Measurements from ENCODE around the gene PSMC6.
A peak's percentile ranks its signal among the peaks of the same experiment; 100 is the strongest.

Gene PSMC6

DNA sequence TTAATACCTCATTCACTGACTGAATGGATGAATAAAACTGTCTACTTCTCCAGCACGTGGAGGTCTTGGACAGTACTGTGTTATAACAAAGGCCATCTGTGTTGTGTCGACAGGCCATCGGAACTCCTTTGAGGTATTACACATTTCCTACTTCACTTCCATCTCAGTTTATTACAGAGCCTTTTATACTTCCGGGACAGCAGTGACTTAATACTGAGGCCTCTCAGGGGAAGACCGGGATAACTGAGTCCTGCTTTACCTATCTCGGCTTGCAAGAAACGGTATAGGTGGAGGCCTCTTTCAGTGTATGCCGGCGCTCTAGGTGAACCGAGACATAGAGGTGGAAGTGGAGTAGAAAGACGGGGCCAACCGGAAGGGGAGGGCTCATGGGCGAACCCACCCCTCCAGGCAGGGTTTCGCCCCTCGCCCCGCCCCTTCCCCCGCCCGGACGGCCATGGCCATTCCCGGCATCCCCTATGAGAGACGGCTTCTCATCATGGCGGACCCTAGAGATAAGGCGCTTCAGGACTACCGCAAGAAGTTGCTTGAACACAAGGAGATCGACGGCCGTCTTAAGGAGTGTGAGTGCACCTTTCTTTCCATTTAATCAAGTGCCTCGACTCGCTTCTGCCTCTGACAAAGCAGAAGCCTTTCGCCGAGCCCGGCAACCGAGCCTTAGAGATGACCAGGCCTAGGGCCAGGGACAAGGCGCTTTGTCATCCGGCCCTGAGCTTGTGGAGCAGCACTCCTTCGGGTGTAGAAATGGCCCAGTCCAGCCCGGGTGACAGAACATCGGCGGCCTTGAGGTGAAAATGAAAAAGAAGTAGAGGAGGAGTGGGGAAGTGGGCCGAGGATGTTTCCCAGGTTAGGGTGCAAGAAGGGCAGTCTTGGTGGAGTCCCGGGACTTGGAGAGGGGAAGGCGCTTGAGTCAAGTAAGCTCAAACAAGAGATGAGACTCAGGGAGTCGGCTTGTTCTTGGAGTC lies at the start of gene PSMC6:
TSS of gene PSMC6 (plus strand) at position 477 of the 983 bp plus-strand sequence. CDS start at position 497, 20 bp downstream.
- peak; percentile 91 to 97 for DNase-seq (ENCODE audit: low read depth in 2 of 2)

- no peak for DNase-seq (ENCODE audit: low read depth in 2 of 2)
These were observed 46.7 kb upstream of the PSMC6 start for GRCh38 chr14:52660325-52660724.

- no peak for DNase-seq (ENCODE audit: low read depth in 2 of 2)
These were observed 46.2 kb upstream of the PSMC6 start for GRCh38 chr14:52660832-52661231.

DNA sequence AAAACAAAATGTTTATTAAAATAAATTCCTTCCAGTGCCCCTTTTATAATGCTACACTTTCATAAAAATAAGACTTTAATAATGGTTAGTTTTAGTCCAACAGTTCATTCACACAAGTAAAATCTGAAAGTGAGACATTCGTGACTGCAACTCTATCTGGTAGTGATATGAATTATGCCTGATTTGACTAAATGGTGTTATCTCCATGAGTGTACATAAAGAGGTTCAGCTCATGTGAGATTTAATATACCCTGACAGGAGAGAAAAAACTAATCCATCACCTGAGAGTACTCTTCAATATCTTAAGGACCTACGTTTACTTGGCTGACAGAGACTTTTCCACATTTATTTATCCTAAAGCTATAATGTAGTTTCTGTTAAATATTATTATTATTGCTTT lies 45.7 kb upstream of the PSMC6 start:
- DNase-seq (ENCODE audit: low read depth in 2 of 2): no peak

- DNase-seq (ENCODE audit: low read depth in 2 of 2): no peak
These were observed 43.1 kb upstream of the PSMC6 start for GRCh38 chr14:52663850-52664249.

- no peak for DNase-seq (ENCODE audit: low read depth in 2 of 2)
These were observed 28.4 kb upstream of the PSMC6 start for GRCh38 chr14:52678591-52678990.

GRCh38 chr14:52683985-52684520 lies 22.9 kb upstream of the PSMC6 start:
- no peak for DNase-seq (ENCODE audit: low read depth in 2 of 2)

GRCh38 chr14:52686176-52686575 lies 20.8 kb upstream of the PSMC6 start:
- no peak for DNase-seq (ENCODE audit: low read depth in 2 of 2)

DNA sequence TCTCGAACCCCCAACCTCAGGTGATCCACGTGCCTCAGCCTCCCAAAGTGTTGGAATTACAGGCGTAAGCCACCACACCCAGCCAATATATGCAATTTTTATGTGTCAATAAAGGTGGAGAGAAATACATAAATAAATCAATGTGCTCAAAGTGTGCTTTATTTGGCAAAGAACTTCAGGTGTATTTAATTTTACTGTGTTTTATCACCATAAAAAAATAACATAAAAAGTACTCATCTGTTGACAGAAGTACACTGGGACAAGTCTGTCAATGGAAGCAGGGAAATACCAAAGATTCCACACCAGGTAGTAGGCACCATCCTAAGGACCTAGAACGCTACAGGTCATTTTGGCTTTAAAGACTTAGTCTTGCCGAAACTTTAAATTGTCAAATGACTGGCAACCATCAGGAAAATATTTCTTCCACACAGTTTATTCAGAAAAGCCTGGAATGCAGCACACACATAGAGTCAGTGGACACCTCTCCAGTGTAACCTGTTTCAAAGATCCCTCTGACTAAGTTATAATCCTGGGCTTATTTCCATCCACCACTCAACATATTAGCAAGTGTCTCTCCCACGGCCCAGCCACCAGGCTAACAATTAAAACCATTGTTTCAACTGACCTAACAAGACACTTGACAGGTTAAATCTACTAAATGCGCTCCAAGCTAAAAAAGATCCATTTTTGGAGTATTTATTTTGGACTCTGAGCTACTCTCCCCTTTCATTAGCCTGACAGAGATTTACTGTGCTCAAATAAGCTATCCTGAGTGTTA lies 15.8 kb upstream of the PSMC6 start:
- no peak for DNase-seq (ENCODE audit: low read depth in 2 of 2)

GRCh38 chr14:52692248-52692962 lies 14.6 kb upstream of the PSMC6 start:
- DNase-seq (ENCODE audit: low read depth in 2 of 2): no peak

GRCh38 chr14:52693036-52693435 lies 14.0 kb upstream of the PSMC6 start:
- DNase-seq (ENCODE audit: low read depth in 2 of 2): no peak

DNA sequence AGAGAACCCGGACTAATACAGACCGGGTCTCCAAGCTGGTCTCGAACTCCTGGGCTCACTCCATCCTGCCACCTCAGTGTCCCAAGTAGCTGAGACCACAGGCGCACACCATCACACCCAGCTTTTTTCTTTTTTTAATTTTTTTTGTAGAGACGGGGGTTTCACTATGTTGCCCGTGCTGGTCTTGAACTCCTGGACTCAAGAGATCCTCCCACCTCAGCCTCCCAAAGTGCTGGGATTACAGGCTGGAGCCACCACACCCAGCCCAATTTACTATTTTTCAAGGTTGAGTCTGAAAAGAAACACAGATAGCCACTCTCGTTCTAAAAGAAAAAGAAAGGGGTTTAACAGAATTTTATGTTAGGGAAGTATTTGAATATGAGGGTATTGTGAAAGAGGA lies 13.5 kb upstream of the PSMC6 start:
- no peak for DNase-seq (ENCODE audit: low read depth in 2 of 2)

GRCh38 chr14:52694761-52695480 lies 12.1 kb upstream of the PSMC6 start:
- peak; percentile 19 to 34 for DNase-seq (ENCODE audit: low read depth in 2 of 2)

DNA sequence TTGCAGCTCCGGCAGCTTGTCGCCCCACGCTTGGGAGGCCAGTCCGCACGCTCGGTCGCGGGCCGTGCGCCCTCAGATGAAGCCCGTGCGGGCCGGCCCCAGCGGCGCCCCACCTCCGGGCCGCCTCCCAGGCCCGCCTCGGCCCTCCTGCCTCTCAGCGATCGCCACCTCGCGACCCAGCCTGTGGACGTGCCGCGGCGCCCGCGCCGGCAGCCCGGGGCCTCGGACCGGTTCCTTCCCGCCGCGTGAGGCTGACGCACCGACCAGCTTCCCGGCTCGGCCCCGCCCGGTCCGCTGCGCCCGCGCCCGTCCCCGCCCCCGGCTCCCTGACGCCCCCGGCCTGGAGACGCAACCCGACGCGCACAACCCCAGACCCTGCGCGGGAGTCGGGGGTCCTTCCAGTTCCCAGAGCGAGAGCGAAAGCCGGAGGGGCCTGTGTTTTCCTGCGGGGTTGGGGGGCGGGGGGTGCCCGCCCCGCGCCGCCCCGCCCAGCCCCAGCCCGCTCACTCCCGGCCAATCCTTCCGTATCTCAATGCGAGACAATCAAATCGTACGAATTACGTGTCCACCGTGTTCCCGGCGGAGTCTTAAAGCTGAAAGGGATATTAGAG lies 11.4 kb upstream of the PSMC6 start, which contains the start of gene ERO1A:
TSS of gene ERO1A (minus strand) at position 78 of the 611 bp plus-strand sequence. CDS start at position 1, 77 bp downstream.
- DNase-seq (ENCODE audit: low read depth in 2 of 2): peak; percentile 31 to 63

GRCh38 chr14:52700701-52701172 lies 6.3 kb upstream of the PSMC6 start:
- no peak for DNase-seq (ENCODE audit: low read depth in 2 of 2)

DNA sequence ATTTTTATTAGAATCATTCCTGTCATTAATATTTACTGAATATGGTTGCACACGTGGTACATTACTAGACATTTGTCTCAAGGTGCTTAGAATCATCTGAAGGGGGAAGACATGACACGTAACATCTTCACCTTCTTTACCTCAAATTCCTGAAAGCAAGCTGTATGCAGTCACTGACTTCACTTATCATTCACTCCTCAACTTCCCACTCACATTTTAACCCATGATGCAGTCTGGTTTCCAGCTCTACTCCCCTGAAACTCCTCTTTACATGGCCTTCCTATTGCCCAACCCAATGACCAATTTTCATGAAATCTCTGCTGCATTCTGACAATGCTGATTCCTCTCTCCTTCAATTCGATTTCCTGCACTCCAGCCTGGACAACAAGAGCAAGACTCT lies 5.8 kb upstream of the PSMC6 start:
- no peak for DNase-seq (ENCODE audit: low read depth in 2 of 2)

GRCh38 chr14:52703225-52703624 lies 3.8 kb upstream of the PSMC6 start:
- no peak for DNase-seq (ENCODE audit: low read depth in 2 of 2)

DNA sequence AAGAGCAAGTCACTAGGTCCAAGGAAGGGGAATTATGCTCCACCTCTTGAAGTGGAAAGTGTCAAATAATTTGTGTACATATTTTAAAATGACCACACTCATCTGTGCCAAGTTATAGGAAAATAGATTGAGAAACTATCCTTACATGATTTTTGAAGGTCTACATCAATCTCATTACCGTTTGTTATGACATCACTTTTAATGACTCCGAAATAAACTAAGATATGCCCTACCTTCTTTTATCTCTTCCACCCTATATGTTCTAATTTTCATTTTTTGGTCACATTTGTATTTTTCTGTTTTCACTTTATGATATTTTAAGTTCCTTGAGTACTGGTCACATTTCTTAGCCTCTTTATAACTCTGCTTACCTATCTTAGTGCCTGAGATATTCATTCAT lies 3.3 kb upstream of the PSMC6 start:
- no peak for DNase-seq (ENCODE audit: low read depth in 2 of 2)

GRCh38 chr14:52706286-52706685 lies 714 bp upstream of the PSMC6 start:
- DNase-seq (ENCODE audit: low read depth in 2 of 2): peak in 1 of 2 donors; percentile 40

GRCh38 chr14:52711666-52712065 lies 4.7 kb downstream of the PSMC6 start:
- no peak for DNase-seq (ENCODE audit: low read depth in 2 of 2)

Data from stimulated activated CD4-positive, alpha-beta T cell treated with anti-CD3 and anti-CD28 coated beads, Interleukin-1b, Interleukin-23, amount 100 ng/mL, for 4 hours (primary cell).